Middle frontal gyrus (tissue), 1 donor: ENCODE measurements around the gene SETBP1.
"Not testable (repeated sequence)": the region's sequence is repeated elsewhere in the genome, so short reads cannot be mapped to it uniquely, and the experiment has no call there.

Experiments used
- DNase-seq: peaks from one replicate; pipeline ENCODE4 v3.0.0-alpha.2; 2015; ENCODE audit warnings: low spot score; ENCODE audit errors: extremely low spot score

SETBP1 gene

DNA sequence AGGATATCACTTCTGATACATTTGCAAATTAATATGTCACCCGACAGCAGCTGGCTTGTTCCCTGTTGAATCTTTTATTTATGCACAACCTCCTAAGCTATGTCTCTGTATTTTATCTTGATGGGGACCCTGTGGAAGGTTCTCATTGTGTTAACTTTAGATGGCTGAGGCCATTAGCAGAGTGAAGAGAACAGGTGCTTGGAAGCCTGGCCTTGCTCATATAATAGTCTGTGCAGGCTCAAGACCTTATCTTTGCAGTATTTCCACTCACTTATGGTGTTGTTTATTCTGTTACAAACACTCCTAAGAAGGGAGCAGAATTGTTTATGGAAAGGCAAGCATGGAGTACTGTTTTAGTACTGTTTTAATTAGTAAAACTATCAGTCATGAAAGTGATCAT, 107.6 kb downstream of the SETBP1 start:
- DNase-seq, result no peak

DNA sequence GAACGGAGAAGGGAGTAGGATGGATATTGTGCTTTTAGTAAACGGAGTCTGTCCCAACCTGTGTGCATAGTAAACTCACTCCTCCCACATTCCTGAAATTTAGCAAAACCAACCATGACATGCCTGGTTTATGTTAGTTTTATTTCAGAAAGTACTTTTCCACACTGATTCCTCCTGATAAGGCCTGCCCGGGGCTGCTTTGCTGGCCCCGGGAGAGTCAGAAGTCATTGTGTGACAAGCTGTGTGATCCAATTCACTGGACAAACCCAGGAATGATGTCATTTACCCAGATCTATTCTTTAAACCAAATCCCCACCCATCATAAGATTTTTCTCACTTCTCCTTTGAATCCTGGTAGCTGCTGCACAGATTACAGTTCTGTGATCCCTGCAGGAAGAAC, 109.0 kb downstream of the SETBP1 start:
- DNase-seq, result no peak

DNA sequence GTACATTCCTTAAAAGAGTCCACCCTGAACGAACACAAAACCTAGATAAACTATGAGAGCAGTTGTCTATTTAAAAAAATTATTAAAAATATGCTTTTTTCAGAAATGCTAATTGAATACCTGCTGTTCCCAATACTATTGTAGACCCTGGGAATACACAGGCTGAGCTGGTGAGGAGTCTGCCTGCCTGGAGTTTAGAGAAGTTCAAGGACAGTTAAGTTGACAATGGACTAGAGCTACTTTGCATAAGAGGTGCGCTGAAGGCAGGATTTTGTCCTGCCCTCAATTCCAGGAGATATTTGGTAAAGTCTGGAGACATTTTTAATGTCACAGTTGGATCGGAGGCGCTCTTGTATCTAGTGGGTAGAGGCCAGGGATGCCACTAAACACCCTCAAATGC, 110.2 kb downstream of the SETBP1 start:
- no peak for DNase-seq

DNA sequence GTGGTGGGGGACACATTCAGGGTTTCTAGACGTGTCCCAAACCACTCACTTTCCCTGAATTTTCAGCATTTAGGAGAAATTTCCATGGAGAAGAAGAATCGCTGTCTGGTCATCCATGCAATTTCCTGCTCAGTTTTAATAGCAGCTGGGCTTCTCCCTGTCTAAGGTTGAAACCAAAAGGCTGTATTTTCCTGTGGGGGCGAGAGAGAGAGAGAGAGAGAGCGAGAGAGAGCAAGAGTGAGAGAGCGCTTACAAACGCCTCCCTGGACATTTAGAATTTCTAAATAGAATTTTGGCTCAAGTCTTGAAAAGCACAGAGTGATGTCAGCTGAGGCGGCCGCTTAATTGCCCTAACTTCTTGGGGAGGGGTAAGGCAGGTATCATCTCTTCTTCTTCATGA, 110.8 kb downstream of the SETBP1 start:
- DNase-seq, result no peak

DNA sequence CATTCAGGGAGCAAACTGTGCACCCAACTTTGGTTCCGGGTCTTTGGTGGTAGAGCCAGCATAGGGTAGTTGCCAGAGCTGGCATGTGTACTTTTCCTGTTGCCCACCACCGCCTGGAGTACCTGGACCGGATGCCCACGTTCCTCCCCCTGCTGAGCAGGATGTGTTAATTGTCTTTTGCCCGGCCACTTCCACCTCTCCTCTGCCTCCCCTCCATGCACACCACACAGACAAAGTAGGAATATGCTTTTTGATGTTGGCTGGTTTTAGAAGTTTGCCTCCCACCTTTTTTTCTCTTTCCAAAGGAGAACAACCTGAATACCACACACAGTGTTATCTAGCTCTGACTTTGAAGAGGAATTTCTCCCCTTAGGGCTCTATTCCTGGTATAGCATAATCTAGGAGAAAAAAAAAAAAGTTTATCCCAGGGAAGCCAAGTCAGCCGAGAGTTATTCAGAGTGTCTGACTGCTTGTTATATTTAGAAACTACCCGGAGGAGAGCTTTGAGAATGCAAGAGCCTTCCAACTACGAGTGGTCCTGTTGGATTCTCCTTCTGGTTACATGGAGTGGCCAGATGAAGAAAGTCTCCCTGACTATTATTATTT, 111.9 kb downstream of the SETBP1 start:
- no peak for DNase-seq

DNA sequence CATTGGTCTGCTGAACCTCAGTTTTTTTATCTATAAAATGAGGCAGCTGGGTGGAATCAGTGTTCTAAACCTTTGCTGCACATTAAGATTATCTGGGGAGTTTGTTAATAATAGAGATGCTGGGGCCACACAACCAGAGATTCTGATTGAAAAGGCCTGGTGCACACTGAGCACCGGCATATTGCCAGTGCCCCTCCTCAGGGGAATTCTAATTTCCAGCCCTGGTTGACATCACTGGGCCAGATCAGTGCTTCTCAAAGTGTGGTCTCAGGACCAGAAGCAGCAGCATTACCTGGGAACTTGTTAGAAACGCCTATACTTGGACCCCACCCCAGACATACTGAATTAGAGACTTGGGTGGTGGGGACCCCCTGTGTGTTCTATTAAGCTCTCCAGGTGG, 112.5 kb downstream of the SETBP1 start:
- DNase-seq, result no peak

DNA sequence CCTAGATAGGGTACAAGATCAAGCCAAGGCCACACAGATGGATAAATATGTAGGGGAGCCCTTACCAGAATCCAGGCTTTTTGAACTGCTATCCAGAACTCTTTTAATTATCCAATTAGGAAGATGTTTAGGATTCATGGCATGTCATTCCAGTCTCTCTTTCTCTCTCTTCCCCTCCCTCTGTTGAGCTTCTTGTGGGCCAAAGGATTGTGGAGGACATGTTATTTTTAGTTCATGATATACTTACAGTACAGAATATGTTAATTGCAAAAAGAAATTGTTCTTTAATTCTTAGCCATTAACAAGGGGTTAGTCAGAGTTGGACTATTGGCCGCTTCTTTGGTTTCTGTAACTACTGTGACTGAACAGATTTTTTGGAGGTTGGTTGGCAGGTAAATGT, 113.0 kb downstream of the SETBP1 start:
- DNase-seq, result no peak

DNA sequence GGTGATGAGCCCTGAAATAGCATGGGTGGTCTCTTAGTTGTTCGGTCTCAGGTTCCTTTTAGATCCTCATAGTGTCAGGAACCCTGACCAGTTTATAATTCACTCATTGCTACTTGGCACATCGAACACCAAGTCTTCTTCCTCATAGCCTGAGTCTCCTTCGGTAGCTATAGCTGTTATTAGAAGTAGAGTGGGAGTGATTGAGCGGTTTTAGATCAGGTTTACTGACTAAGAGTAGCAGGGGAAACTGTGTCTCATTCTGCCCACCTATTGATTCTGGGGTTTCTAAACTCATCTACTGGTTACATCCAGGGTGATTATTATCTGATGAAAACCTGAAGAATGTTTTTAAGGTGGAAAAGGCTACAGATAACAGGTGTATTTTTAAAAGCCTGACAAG, 114.6 kb downstream of the SETBP1 start:
- no peak for DNase-seq

DNA sequence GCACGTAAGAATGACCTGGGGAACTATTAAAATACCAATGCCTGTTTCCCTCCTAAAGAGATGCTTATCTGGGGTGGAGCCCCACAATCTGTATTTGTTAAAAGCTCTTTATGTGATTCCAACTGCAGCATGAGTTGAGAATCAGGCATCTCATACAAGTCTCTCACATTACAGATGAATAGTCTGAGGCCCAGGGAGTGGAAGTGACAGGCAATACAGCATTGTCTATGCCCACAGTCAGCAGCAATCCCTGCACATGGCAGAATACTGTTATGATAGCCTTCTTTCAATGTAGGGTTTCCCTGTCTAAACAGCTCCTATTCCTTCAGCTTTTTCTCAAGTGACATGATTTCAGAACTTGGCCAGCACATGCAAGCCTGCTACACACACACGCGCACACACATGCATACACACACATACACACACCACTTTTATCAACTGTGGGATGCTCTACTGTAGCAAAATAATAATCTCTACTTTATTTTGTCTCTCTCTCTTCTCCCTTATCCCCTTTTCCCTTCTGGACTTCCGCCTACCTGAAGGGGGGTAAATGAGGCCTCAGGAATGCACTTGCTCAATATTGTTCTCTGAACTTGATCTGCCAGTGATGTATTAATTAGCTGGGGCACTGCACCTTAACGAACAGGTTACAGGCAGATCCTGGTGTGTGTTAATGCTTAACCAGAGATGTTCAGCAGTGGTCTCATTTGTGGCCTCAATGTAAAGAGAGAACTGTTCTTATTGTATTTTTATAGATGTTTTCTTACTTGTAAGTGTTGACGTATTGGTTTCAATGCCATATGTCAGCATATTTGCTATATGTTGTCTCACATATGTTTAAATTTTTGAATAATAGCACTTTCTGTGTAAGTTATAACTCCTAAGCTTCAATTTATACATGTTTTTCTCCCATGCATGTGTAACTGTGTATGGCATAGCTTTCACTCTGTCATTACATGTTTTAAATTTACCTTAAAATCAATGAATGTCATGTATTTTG, 116.0 kb downstream of the SETBP1 start:
- no peak for DNase-seq

DNA sequence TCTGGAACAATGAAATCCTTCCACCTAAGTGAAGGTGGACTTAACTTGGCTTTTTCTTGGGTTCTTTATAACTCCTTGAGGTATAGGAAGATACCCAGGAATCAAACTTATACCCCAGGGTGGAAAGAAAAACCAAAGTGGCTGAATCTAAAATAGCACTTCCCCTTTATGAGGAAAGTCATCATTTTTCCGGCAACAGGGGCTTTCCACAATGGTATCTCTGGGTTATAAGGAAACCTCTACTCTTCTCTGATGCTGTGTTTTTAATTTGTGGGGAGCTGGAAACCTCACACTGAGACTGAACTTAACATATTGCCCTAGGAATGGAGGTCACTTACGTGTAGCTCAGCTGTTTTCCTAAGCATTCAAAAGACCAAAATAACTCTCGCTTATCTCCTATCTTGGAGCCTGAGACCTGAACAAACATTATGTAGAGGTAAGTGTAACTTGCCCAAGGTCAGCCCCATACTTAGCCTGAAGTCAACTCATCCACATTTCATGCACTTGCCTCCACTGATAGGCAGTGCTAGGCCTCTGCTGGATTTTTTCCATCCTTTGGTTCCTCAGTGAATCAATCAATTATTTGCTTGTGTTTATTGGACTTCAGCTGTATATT, 117.9 kb downstream of the SETBP1 start:
- no peak for DNase-seq

DNA sequence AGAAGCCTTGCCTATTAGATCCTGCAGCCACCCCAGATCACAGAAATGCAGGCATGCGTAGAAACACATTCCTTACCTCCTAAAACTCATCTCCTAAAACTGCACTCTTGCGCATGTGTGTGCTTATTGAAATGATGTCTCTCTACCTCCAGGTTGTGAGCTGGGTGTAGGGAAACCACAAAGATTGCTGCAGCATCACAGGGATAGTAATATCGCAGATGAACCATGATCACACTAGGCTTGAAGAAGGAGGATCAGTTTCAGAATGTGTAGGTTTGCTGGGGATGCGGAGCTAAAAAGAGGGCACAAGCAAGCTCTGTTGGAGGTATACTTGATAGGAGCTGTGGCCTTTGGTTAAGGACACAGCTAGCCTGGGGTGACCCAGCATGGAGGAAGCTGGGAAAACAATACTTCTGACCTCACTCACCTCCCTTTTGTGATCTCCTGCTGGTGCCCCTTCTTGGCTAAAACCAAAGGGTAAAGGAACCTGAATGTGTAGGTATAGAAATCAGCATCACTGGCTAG, 118.8 kb downstream of the SETBP1 start:
- no peak for DNase-seq

DNA sequence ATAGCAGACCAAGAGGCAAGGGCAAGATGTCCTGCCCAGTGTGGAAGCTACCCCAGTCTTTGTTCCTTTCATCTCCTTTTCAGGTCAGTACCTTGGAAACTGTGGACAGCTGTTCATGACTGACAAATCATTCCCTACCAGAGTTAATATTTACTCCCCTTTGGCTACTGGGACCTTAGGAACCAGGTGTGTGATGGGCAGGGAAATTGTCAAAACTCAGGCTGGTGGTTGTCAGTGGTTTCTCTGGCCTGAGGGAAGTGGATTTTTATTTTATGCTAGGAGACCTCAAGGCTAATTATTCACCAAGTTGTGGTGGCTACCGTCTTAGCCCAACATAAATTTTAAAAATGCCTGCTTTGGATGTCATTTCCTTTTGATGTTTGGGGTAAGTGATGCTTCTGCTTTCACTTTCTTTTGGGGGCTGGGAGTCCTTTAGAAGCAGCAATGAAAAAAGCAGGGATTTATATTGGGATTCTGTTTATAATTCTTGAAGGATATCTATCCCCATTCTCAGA, 119.3 kb downstream of the SETBP1 start:
- DNase-seq, result no peak

DNA sequence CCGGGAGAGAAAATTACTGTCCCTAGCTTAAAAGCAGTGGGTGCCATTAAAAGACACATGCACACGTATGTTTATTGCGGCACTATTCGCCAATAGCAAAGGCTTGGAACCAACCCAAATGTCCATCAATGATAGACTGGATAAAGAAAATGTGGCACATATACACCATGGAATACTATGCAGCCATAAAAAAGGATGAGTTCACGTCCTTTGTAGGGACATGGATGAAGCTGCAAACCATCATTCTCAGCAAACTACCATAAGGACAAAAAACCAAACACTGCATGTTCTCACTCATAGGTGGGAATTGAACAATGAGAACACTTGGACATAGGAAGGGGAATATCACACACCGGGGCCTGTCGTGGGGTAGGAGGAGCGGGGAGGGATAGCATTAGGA, 120.1 kb downstream of the SETBP1 start:
- DNase-seq, result not testable (repeated sequence)

DNA sequence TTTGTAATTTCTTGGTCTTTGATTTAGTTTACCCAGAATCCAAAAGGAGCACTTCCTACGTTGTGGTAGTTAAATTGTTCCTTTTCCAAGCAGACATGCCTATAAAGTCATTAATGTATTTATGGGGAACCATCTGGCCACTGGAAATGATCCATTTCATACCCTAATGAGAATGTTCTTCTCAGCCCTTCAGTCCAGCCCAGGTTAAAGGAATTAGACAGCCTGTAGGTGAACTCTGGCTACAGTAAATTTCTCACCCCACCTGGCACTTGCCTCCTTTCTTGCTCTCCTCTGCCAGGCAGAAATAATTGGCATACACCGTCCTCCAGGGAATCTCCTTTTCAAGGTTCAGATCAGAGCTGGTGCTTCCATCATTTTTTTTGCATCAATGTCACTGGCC, 121.1 kb downstream of the SETBP1 start:
- no peak for DNase-seq

DNA sequence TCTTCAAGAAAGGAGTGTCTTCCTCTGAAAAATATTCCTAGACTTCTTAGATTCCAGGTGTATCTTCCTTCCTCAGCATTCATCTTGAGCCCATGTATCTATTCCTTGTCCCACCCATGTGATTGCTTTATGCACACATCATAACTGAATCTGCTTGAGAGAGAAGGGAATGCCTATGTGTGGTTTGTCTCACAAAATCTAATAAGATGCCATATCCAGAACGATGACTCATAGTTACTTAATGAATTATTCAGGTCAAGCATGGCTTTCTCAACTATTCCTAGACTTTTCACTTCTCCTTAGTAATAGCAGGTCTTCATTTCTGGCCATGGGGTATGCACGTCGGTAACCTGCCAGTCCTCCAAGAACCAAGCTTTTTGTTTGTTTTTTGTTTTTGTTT, 121.8 kb downstream of the SETBP1 start:
- no peak for DNase-seq

DNA sequence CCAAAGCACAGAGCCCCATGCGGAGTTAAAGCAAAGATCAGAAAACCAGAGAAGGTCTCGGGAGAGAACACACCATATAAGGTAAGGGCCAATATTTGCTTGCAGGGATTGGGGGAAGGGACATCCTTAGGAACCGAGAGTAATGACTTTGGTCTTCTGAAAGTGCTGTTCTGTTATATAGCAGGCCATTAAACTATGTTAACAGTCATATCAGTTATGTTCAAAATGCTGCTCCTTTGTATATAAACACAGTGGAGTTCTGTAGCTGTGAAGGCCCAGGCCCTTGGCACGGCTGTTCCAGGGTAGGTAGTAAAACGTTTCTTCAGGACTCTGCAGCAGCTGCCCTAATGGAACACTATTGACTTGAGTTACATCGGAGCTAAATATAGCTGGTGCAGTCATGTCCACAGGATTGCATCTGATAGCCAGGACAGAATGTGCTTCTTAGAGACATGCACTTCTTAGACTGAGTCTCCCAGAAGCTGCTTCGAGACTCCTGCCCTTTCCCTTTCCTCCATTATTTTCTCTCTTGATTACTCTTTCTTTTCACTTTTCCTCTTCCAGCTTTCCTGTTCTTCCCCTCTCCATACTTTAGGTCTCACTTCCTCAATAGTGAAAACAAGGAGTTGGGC, 122.4 kb downstream of the SETBP1 start:
- no peak for DNase-seq

DNA sequence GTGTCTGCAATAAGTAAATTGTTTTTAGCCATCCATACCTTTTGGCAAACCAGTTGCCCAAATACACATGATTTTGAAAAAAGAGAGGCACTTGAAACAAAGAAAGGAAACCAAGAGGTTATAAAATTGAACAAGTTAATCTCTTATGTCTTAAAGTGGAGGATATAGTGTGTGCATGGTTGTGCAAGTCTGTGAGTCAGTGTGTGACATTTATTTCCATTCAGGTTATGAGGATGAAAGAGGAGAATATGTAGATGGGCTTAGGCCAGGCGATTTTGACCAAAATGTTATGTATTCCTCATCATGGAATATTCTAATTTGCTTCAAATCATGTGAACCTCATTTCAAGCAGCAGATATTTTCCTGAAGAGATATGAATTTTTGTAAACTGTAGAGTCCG, 123.3 kb downstream of the SETBP1 start:
- no peak for DNase-seq

DNA sequence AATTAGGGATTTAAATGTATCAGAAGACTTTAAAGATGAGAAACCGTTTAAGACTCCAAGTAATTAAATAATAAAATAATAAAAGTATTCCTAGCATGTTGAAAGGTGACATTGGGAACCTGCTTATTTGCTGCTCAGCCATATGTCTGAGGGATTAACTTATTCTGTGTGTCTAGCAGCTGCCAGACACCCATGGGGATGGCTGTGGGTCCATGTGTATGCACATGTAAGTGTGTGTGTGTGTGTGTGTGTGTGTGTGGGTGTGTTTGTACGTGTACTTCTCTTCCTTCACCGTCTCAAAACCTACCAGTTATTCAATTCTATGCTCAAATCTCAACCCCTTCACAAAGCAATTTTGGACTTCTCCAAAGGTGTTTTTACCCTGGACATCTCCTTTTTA, 124.5 kb downstream of the SETBP1 start:
- DNase-seq, result no peak

DNA sequence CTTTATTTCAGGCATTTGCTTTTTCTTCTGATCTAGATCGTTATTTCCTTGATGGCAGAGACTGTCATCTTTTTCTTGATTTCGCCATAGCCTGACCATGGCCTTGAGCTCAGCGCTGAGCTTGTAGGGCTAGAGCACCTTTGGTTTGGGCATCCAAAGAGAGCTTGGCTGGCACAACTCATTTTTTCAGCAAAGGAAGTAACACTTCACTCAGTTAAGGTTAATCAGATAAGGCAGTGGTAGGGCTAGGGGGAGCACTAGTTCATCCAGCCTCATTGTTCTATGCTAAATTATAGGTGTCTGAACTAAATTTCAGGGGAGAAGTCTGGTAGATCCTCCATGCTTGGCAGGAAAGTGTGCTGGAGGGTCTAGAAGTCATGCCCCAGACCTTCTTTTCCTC, 125.0 kb downstream of the SETBP1 start:
- no peak for DNase-seq

DNA sequence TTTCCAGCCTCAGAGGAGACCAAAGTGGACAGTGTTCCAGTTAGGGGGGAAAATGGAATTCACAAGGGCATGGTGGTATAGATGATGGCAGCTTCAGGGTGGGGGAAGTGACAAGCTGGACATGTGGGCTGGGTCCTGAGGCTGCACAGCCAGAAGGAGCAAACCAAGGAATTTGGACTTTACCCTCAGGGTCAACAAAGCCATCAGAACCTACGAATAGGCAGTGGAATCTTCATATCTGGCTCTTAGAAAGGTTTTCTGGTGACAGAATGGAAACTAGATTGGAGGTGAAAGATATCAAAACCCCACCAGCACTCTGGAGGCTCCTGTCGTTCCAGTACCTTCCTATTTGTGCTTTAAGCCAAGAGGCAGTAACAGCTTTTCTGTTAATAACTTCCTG, 127.1 kb downstream of the SETBP1 start:
- DNase-seq, result no peak

DNA sequence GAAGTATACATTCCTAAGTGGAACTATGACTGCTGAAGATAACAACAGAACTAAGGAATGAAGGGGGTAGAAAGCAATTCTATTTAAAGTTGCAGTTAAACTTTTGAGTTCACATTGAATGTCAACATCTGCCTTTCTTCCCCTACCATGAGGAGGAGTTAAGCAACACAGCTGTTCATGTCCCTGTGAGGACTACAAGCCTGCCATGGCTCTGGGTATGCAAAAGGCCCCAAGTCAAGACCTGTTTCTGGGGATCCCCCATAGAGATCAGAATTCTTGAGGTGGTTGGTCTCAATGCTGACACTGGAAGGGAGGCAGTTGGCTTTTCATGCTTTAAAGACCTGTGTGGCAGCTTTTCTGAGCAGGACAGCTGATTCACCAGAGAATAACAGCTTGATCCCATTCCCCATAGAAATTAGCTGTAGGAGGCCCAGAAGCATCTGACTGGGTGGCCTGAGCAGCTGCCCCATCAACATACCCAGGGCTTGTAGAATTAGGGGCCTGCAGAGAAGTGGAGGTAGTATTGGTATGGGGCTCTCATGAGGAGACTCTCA, 131.0 kb downstream of the SETBP1 start:
- DNase-seq, result no peak
